Activated gamma-delta T cell treated with anti-CD3 and anti-CD28 coated beads, Interleukin-2, amount 50 U/mL, for 16 hours (primary cell): Measurements from ENCODE around the gene EHD2.
A peak's percentile ranks its signal among the peaks of the same experiment; 100 is the strongest.
"Not testable (repeated sequence)": the region's sequence is repeated elsewhere in the genome, so short reads cannot be mapped to it uniquely, and the experiment has no call there.

Experiments used
- DNase-seq: peaks from one replicate; pipeline ENCODE4 v3.0.0-alpha.2; 2020; ENCODE audit warnings: low read depth

The EHD2 gene

DNA sequence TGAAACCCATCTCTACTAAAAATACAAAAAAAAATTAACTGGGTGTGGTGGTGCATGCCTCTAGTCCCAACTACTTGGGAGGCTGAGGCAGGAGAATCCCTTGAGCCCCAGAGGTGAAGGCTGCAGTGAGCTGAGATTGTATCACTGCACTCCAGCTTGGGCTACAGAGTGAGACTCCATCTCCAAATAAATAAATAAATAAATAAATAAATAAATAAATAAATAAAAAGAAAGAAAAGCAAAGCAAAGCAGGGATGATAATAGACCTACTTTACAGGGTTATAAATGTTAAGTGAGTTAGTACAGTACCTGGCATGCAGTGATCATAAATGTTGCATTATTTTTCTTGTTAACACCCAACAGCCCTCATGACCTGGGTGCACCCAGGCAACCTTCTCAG is 1.6 kb downstream of the EHD2 start:
- not testable (repeated sequence) for DNase-seq

DNA sequence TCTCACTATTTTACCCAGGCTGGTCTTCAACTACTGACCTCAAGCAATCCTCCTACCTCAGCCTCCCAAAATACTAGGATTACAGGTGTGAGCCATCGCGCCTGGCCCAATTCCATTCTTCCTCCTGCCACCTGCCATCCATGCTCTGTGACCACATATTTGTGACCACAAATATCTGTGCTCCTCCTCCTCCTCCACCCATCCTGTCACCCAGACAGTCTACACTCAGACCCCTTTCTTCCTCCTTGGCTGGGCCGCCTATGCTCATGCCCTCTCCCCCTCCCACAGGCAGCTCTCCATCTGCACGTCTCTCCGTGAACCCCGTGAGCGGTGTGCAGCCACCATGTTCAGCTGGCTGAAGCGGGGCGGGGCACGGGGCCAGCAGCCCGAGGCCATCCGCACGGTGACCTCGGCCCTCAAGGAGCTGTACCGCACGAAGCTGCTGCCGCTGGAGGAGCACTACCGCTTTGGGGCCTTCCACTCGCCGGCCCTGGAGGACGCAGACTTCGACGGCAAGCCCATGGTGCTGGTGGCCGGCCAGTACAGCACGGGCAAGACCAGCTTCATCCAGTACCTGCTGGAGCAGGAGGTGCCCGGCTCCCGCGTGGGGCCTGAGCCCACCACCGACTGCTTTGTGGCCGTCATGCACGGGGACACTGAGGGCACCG is 3.2 kb downstream of the EHD2 start:
- no peak for DNase-seq

DNA sequence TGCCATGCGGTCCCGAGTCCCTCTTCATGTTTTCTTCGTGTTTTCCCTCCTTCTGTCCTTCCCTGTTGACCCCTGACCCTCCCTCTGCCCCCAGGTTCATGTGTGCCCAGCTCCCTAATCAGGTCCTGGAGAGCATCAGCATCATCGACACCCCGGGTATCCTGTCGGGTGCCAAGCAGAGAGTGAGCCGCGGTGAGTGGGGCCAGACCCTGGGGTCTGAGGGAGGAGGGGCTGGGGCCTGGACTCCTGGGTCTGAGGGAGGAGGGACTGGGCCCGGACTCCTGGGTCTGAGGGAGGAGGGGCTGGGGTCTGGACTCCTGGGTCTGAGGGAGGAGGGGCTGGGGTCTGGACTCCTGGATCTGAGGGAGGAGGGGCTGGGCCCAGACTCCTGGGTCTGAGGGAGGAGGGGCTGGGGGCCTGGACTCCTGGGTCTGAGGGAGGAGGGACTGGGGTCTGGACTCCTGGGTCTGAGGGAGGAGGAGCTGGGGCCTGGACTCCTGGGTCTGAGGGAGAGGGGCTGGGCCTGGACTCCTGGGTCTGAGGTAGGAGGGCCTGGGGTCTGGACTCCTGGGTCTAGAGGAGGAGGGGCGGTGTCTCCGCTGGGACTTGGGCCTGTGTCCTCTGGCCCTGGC is 5.3 kb downstream of the EHD2 start:
- not testable (repeated sequence) for DNase-seq

DNA sequence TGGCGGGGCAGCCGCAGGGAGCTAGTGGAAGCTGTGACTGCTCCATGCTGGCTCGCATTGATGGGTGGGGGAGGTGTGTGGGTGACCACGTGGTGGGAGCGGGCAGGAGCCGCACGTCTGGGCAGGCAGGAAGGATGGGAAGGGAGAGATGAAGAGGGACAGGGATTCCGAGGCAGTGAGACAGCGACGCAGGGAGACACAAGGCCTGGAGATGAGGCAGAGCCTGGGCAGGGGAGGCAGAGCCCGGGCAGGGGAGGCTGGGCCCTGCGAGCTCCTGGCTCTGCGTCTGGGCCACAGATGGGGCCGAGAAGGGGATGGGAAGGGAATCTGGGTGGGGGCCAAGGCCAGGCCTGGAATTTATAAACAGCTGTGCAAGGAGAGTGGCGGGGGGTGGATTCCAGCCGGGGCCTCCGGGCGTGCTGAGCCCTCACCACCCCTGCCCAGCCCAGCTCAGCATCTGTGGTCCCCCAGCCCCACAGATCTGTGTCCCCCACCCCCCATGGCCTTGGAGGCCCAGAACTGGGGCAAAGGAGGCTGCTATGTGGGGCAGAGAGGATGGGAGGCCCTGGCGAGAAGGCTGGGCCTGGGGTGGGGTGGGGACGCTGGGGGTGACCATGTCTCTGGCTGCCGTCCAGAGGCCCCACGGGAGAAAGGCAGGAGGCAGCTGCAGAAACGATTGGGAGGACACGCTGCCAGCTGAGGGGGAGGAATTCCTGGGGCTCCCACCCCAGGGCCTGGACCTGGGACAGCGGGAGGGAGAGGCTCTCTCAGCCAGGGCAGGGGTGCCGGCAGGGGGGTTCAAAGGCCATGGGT is 6.0 kb downstream of the EHD2 start:
- DNase-seq = no peak

DNA sequence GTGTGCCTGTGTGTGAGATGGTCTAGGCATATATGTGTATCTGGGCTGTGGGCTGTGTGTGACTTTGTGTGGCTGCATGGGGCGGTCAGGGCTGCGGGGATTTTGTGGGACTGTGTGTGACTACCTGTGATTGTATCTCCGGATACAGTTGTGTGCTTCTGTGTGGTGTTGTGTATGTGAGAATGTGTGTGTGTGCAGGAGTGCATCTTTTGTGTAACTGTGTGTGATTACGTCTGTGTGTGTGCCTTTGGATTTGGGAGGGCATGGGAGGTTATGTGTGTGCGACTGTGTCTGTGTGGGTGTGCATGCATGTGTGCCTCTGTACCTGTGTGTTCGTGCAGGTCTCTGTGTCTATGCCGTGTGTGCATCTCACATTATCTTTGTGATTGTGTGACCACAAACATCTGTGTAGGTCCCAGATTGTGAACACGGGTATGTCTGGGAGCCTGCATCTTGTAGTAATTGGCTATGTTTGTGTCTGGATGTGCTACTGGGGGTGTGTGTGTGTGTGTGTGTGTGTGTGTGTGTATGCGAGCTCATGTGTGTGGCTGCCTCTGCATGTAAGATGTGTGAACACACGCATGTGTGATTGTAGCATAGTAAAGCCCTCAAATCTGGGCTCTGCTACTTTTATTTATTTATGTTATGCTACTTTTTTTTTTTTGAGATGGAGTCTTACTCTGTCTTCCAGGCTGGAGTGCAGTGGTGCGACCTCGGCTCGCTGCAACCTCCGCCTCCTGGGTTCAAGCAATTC is 7.6 kb downstream of the EHD2 start:
- DNase-seq = no peak

DNA sequence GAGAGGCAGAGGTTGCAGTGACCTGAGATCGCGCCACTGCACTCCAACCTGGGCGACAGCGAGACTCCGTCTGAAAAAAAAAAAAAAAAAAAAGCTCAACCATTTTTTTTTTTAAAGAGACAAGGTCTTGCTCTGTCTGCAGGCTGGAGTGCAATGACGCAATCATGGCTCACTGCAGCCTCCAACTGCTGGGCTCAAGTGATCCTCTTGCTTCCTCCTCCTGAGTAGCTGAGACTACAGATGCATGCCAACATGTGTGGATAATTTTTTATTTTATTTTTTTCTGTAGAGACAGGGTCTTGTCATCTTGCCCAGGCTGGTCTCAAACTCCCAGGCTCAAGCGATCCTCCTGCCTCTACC is 10.3 kb downstream of the EHD2 start:
- no peak for DNase-seq

DNA sequence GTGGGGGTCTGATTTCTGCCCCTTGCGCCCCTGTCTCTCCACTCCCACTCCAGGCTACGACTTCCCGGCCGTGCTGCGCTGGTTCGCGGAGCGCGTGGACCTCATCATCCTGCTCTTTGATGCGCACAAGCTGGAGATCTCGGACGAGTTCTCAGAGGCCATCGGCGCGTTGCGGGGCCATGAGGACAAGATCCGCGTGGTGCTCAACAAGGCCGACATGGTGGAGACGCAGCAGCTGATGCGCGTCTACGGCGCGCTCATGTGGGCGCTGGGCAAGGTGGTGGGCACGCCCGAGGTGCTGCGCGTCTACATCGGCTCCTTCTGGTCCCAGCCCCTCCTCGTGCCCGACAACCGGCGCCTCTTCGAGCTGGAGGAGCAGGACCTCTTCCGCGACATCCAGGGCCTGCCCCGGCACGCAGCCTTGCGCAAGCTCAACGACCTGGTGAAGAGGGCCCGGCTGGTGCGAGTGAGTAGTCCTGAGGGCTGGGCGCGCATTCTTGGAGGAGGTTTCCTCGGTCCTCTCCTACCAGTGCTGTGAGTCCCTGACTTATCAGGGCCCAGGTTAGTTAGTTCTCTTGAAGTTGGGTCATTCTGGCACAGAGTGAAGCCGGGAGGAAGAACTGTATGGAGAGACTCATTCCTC is 12.7 kb downstream of the EHD2 start:
- DNase-seq = no peak

DNA sequence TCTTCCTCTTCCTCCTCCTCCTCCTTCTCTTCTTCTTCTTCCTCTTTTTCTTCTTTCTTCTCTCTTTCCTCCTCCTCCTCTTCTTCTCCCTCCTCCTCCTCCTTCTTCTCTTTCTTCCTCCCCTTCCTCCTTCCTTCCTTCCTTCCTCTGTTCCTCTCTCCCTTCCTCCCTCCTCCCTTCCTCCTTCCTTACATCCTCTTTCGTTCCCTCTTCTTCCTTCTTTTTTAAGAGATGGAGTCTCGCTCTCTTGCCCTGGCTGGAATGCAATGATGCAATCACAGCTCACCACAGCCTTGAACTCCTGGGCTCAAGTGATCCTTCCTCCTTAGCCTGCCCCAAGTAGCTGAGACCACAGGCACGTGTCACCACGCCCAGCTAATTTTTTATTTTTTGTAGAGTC is 13.2 kb downstream of the EHD2 start:
- DNase-seq = no peak

DNA sequence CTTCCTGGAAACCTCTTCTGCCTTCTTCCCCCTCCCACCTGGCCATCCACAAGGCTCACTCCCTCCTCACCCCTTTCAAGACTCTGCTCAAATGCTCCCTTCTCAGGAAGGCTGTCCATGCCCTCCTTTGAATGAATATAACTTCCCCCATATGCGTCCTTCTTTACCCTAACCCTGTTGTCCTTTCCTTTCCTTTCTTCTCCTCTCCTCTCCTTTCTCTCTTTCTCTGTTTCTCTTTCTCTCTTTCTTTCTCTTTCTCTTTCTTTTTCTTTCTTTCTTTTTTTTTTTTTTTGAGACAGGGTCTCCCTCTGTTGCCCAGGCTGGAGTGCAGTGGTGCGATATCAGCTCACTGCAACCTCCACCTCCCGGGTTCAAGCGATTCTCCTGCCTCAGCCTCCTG is 15.1 kb downstream of the EHD2 start:
- not testable (repeated sequence) for DNase-seq

DNA sequence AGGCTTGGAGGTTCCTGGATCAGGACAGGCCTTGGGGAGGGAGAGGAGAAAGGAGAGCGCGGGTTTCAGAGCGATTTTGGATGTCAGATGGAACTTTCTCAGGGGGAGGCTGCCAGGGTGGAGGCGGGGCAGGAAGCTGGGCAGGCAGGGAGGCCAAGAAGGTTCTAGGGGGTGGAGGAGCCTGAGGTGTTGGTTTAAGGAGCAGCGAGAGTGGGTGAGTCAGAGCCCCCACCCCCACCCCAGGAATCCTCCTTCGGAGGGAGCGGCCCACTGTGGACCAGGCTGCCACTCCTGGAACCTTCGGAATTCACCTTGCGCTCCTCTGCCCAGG is 16.2 kb downstream of the EHD2 start:
- no peak for DNase-seq

DNA sequence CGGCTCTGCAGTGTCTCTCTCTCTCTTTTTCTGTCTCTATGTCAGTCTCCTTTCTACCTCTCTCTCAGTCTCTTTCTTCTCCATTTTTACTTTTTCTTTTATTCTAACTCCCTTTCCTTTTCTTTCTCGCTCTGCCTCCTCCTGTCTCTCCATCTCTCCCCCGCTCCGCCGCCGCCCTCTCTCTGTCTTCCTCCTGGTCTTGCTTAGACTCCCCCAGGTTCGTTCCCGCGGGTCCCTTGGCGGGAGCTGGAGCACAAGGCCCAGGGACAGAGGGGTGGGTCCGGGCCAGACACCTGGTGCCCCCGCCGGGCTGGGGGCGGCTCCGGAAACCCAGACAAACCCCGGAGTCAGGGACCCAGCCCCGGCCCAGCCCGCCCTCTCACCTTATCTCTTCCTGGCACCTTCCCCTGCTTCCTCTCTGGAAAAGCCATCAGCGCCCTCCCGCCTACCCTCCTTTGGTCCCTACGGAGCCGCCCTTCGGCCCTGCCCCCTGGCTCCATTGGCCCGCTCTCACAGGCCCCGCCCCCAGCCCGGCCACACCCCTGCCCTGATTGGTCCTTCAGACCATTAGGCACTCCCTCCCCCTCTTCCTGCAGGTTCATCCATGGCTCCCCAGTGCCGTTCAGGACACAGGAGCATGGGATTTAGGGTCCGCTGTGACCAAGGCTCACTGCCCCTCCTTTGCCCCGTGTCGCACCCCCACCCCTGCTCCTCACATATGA is 16.7 kb downstream of the EHD2 start:
- no peak for DNase-seq

DNA sequence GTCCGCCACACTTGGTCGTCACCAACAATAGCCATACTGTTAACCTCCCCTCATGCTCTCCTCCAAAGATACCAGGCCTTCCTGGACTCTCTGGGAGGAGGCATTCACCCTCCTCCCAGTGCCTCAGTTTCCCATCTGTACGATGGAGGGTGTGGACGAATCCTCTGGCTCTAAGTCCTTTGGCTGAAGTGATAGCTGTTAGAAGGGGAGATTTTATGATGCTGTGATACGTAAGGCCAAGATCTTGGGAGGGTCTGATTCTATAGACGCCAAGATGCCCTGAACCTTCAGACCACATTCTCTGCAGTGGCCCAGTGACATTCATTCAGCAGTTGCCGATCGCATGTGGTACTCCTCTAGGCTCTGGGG is 17.3 kb downstream of the EHD2 start:
- no peak for DNase-seq

DNA sequence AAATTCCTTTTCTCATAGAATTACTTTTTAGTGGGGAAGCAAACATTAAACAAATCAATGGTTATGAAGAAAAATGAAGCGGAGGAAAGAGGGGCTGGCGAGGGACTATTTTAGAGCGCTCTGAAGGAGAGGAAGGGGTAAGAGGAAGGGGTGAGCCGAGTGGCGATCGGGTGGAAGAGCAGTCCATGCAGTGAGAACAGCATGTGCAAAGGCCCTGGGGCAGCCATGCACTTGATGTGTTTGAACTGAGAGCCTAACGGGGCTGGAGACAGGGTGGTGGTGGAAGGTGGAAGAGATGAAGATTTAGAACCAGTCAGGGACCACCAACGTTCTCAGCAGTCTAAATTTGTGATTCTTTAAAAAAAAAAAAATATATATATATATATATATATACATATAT is 17.7 kb downstream of the EHD2 start:
- no peak for DNase-seq

DNA sequence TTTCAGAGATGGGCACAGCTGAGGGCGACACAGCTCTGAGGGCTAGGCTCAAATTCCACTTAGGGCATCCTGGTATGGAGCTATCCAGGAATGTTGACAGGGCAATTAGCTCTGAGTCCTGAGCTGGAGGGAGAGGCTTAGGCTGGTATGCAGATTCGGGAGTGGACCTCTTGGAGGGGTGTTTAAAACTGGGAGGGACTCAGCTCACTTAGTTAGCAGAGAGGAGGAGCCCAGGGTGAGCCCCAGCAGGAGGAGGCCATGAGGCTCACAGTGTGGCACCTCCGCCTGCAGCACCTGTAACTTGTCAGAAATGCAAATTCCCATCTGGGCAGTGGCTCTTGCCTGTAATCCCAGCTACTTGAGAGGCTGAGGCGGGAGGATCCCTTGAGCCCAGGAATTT is 21.9 kb downstream of the EHD2 start:
- DNase-seq = no peak

DNA sequence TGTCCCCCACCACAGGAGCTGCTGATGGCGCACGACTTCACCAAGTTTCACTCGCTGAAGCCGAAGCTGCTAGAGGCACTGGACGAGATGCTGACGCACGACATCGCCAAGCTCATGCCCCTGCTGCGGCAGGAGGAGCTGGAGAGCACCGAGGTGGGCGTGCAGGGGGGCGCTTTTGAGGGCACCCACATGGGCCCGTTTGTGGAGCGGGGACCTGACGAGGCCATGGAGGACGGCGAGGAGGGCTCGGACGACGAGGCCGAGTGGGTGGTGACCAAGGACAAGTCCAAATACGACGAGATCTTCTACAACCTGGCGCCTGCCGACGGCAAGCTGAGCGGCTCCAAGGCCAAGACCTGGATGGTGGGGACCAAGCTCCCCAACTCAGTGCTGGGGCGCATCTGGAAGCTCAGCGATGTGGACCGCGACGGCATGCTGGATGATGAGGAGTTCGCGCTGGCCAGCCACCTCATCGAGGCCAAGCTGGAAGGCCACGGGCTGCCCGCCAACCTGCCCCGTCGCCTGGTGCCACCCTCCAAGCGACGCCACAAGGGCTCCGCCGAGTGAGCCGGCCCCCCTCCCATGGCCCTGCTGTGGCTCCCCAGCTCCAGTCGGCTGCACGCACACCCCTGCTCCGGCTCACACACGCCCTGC is 27.8 kb downstream of the EHD2 start:
- DNase-seq = no peak

DNA sequence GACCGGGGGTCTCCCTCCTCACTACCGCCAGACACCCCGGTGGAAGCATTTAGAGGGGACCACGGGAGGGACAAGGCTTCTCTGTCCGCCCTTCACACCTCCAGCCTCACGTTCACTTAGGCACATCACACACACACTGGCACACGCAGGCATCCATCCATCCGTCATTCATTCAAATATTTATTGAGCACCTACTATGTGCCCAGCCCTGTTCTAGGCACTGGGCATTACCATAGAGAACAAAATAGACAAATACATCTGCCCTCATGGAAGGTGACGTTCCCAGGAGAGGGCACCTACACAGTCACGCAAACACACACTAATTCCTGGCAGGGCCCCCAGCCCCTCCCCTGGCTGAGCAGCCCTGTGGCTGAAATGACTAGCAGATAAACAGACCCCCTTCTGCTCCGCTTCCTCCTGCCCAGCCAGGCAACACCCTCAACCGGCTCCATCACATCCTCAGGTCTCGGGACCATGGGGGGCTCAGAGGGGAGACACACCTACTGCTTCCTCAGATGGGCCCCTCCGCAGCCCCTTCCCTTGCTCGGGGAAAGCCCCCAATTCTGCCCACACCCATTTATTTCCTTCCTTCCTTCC is 28.4 kb downstream of the EHD2 start:
- DNase-seq = no peak

DNA sequence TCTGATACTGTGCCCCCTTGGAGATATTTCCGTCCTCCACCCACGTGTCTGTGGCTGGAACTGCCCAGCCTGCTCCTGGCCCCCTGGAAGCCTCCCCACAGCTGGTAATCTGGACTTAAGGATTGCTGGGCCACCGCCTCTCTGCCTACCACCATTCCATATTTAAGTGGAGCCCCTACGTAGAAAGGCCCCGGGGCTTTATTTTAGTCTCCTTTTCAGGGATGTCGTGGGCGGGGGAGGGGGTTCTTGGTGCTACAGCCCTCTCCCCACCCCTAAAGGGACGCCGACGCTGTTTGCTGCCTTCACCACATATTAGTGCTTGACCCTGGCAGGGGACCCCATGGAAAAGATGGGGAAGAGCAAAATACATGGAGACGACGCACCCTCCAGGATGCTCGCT is 29.4 kb downstream of the EHD2 start:
- DNase-seq = no peak

DNA sequence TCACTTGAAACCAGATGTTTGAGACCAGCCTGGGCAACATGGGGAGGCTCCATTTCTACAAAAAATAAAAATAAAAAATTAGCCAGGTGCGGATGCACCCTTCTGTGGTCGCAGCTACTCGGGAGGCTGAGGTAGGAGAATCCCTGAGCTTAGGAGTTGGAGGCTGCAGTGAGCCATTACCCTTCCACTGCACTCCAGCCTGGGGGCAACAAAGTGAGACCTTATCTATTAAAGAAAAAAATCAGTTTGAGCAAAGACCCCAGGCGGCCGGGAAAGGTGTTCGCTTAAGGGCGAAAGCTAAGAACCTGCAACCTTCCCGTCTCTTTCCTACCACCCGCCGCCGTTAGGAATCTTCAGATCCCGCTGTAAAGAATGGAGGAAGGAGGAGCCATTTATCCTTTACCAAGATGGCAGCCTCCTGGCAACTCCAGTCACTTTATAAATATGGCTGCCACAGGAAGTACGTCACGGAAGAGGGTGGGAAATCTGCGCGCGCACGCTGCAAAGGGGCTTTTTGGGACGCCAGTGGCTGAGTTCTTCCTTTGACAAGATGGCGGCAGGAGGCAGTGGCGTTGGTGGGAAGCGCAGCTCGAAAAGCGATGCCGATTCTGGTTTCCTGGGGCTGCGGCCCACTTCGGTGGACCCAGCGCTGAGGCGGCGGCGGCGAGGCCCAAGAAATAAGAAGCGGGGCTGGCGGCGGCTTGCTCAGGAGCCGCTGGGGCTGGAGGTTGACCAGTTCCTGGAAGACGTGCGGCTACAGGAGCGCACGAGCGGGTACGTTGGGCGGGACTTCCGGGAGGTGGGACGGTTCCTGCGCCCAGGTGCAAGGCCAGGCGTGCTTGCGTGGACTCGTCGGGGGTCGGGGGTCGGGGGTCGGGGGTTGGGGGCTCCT is 32.0 kb downstream of the EHD2 start, which contains the start of gene NOP53:
TSS of gene NOP53 (plus strand) at position 537 of the 892 bp plus-strand sequence. CDS start at position 551, 14 bp downstream.
- peak; percentile 96 for DNase-seq

DNA sequence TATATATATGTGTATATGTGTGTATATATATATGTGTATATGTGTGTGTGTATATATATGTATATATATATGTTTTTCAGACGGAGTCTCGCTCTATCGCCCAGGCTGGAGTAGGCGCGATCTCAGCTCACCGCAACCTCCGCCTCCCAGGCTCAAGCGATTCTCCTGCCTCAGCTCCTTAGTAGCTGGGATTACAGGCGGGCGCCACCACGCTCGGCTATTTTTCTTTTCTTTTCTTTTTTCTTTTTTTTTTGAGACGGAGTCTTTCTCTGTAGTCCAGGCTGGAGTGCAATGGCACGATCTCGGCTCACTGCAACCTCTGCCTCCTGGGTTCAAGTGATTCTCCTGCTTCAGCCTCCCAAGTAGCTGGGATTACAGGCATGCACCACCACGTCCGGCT is 32.9 kb downstream of the EHD2 start:
- DNase-seq = not testable (repeated sequence)

DNA sequence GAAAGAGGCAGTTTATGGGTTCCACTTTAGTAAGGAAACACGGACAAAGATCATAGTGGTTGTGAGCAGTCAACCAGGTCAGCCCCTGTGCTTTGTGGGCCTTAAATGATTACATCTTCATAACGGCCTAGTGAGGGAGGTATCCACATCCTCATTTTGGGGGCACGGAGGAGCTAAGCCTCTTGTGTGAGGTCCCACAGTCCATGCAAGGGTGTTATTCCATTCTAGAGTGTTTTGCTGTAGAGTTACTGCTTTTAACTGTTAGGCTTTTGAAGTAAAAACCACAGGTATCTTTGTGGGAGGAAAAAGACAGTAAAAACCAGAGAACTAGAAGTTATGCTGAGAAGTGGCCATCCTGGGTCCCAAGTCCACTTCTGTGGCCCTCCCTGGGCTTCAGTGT is 36.1 kb downstream of the EHD2 start:
- DNase-seq = no peak
